ENCODE results near the gene MOGAT3. TPM values are rescaled to one million over a fixed set of nuclear protein-coding genes. Genes with fewer than 3 reads are reported as not detected.
A peak's percentile ranks its signal among the peaks of the same experiment; 100 is the strongest.

MOGAT3 gene
- total RNA-seq, 1 experiment from 2014 or later: 0.15 TPM

DNA sequence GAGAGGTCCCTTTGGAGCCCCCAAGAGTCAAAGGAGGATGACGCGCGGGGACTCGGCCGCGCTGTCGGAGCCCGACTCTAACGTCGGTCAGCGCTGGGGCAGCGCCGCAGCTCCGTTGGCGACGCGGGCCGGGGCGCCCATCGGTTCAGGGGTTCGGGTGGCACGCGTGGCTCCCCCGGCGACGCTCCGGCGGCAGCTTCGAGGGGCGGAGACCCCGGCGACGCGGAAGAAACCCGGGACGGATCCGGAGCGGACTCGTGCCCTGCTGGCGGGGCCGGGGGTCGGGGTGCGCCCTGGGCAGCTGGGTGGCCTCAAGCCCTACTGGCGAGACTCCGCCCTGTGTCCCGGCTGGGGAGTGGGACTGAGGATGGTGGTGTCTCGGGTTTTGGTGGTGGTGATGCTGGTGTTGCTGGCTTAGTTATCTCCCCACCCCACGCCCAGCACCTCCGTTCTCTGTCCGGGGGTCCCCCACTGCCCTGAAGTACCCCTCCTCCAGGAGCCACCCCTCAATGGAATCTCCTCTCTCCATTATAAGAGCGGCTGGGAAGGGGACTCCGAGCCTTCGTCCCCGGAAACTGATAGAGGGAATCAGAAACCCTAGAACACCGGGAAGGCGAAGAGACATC is 20.6 kb downstream of the MOGAT3 start, which contains the start of gene NAT16:
Gene NAT16 (minus strand): TSS at position 164 of the 626 bp plus-strand sequence. CDS start 5,486 bp downstream, outside the sequence.
- no peak within 1 kb of the TSS for H2AK5ac ChIP-seq (ENCODE audit: insufficient read length, low read length)
- H3K27ac Mint-ChIP-seq: peak within 1 kb of the TSS in 1 of 3 experiments; percentile 9; a peak in 1 of 7 replicates
- no peaks in the 10 kb centered on the region for H3K79me2 ChIP-seq (ENCODE audit: insufficient read depth, low read length)
- H3K4me1 Mint-ChIP-seq: peaks cover 18 to 20% of the 10 kb centered on the region in 2 experiments
- H2AFZ ChIP-seq (ENCODE audit: low read length): no peak within 1 kb of the TSS
- H3T11ph ChIP-seq (ENCODE audit: low read length): no peak within 1 kb of the TSS
- no peak within 1 kb of the TSS for H3K27ac ChIP-seq (ENCODE audit: insufficient read length, low read depth, low read length)
- peaks cover 71% of the 10 kb centered on the region for H3K27me3 Mint-ChIP-seq (ENCODE audit: low read depth)
- H3K4me1 ChIP-seq (ENCODE audit: insufficient read depth, low read length): no peaks in the 10 kb centered on the region; the same call in 1 of the 2 replicates
- no peak within 1 kb of the TSS for H4K91ac ChIP-seq (ENCODE audit: insufficient read length, low read depth, low read length)
- no peak within 1 kb of the TSS for H2BK12ac ChIP-seq (ENCODE audit: insufficient read length, low read depth, low read length)
- H3K9me3 ChIP-seq (ENCODE audit: control insufficient read depth, low read depth, low read length): no peaks in the 10 kb centered on the region
- H3K56ac ChIP-seq (ENCODE audit: insufficient read length, low read depth, low read length): no peak within 1 kb of the TSS
- H3K79me1 ChIP-seq (ENCODE audit: insufficient read depth, low read depth, low read length, poor library complexity, severe bottlenecking): no peaks in the 10 kb centered on the region
- WGBS (ENCODE audit: extremely low coverage, insufficient read length, low lambda C conversion rate): no CpG with 5 or more reads among the region's 56 CpGs
- H3K4ac ChIP-seq (ENCODE audit: low read depth, low read length): no peak within 1 kb of the TSS
- H3K27me3 ChIP-seq (ENCODE audit: insufficient read depth, low read length): peaks cover 27% of the 10 kb centered on the region; the same call in 1 of the 2 replicates
- no peak within 1 kb of the TSS for H2BK20ac ChIP-seq (ENCODE audit: low read depth, low read length, poor library complexity, severe bottlenecking)
- peaks cover 0 to under 1% of the 10 kb centered on the region in 2 experiments; a peak in 2 of 5 replicates for H3K9me3 Mint-ChIP-seq
- no peak within 1 kb of the TSS for H4K5ac ChIP-seq (ENCODE audit: insufficient read length, low read depth, low read length)
- no peak within 1 kb of the TSS for H3K18ac ChIP-seq (ENCODE audit: insufficient read length, low read depth, low read length)
- DNase-seq: no peak
- H2BK120ac ChIP-seq (ENCODE audit: low read depth, low read length, poor library complexity, severe bottlenecking): no peak within 1 kb of the TSS
- peaks cover 16% of the 10 kb centered on the region for H3K23me2 ChIP-seq (ENCODE audit: insufficient read length, low read depth, low read length, poor library complexity, severe bottlenecking)
- H4K8ac ChIP-seq (replicated peaks; ENCODE audit: insufficient read length, low read depth, low read length): no peak within 1 kb of the TSS
- no peaks in the 10 kb centered on the region for H4K20me1 ChIP-seq (ENCODE audit: control insufficient read depth, insufficient read depth, insufficient read length)
- H3K4me2 ChIP-seq (ENCODE audit: insufficient read depth, insufficient read length, low read length): peak within 1 kb of the TSS; percentile 91
- H3K23ac ChIP-seq (ENCODE audit: insufficient read length, low read depth, low read length): no peak within 1 kb of the TSS
- H3K4me3 Mint-ChIP-seq: peak within 1 kb of the TSS; percentile 61 to 90
- no peaks in the 10 kb centered on the region for H3K36me3 Mint-ChIP-seq (ENCODE audit: insufficient read depth in 1 of 3, low read depth in 3 of 3)
- no peak for TF ChIP-seq CTCF (conservative IDR thresholded peaks at IDR 0.05)
- no peak within 1 kb of the TSS for H3K9ac ChIP-seq (ENCODE audit: extremely low read depth, insufficient read length, low read length)
- no peak within 1 kb of the TSS for H3K14ac ChIP-seq (ENCODE audit: insufficient read depth, low read length)
- H2BK15ac ChIP-seq (ENCODE audit: low read depth, low read length): no peak within 1 kb of the TSS
- H2BK5ac ChIP-seq (ENCODE audit: insufficient read length, low read length): no peak within 1 kb of the TSS
